ENCODE measurements around the gene MOV10.

MOV10 gene

GRCh38 chr1:112744009-112744578 lies 69.6 kb downstream of the MOV10 start:
- TF ChIP-seq, protein P1, sequence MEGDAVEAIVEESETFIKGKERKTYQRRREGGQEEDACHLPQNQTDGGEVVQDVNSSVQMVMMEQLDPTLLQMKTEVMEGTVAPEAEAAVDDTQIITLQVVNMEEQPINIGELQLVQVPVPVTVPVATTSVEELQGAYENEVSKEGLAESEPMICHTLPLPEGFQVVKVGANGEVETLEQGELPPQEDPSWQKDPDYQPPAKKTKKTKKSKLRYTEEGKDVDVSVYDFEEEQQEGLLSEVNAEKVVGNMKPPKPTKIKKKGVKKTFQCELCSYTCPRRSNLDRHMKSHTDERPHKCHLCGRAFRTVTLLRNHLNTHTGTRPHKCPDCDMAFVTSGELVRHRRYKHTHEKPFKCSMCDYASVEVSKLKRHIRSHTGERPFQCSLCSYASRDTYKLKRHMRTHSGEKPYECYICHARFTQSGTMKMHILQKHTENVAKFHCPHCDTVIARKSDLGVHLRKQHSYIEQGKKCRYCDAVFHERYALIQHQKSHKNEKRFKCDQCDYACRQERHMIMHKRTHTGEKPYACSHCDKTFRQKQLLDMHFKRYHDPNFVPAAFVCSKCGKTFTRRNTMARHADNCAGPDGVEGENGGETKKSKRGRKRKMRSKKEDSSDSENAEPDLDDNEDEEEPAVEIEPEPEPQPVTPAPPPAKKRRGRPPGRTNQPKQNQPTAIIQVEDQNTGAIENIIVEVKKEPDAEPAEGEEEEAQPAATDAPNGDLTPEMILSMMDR (IDR thresholded peaks at IDR 0.05; ENCODE audit: low read depth, low read length), result peak; percentile 62
- DNase-seq (ENCODE audit: extremely low read depth, low read depth), result no peak

GRCh38 chr1:112748396-112748795 lies 73.9 kb downstream of the MOV10 start:
- no peak for DNase-seq (ENCODE audit: extremely low read depth, low read depth)
- TF ChIP-seq, protein P1 (IDR thresholded peaks at IDR 0.05; ENCODE audit: low read depth, low read length), result no peak
